ENCODE measurements around the gene STARD3. TPM values are rescaled to one million over a fixed set of nuclear protein-coding genes. Genes with fewer than 3 reads are reported as not detected.

The STARD3 gene
- total RNA-seq, 1 donor from 2014 or later, result 51.2 TPM

DNA sequence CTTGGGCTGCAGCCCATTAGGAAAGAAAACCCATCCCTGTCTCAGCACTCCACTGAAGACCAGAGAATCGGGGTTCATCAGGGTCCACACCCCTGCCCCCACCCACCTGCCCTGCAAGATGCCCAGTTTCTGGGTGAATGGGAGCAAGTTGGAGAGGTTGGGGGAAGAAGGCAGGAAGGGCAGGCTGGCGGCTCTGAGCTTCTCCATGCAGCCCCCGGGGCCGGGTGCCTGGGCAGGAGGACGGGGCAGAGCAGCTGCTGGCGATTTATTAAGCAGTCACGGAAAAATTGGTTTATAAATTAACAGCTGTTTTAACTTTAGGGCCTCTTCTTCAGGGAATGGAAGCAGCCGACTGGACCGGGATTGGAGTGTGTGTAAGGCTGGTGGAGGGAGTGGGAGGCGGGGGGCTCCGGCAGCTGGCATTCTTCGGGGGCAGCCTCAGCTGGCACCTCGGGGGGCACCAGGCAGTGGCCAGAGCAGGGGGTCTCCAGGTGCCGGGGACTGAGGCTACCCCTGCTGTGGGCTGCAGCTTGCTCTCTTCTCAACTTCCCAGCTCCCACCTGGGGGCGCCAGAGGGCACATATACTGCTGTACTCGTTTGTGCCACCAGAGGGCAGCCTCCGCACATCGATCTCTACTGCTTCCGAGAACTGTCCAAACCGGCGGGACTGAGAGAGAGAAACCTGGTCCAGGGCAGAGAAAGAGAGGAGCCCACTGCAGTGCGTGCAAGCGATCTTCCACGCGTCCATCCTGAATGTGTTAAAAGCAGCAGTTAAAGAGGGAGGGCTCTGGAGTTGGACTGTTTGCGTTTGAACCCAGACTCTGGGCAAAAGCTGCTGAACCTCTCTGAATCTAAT, 15.2 kb upstream of the STARD3 start:
- Histone ChIP-seq H3K4me3 (ENCODE audit: insufficient read depth, low read depth, low read length) (no peak overlapping the region), H2AFZ (ENCODE audit: low read depth, low read length) (peak overlapping the region; percentile 64), H3K9me3 (ENCODE audit: insufficient read depth, low read depth, low read length) (no peaks in the 10 kb centered on the region), H3K27me3 (ENCODE audit: insufficient read depth, low read length) (peaks cover 34% of the 10 kb centered on the region), H3K4me2 (ENCODE audit: low read length) (peak overlapping the region; percentile 71), H3K36me3 (ENCODE audit: insufficient read depth, low read length) (no peaks in the 10 kb centered on the region), H3K9ac (ENCODE audit: low read length) (no peak overlapping the region), H3K27ac (ENCODE audit: low read depth, low read length) (no peak overlapping the region), H4K20me1 (ENCODE audit: insufficient read depth, low read length) (no peaks in the 10 kb centered on the region), H3K79me2 (ENCODE audit: insufficient read depth, low read length) (no peaks in the 10 kb centered on the region), H3K4me1 (ENCODE audit: insufficient read depth, low read length) (peaks cover 12% of the 10 kb centered on the region)
- DNase-seq (ENCODE audit: low read depth), result peak; percentile 31
- Mint-ChIP-seq H3K4me3 (ENCODE audit: unreplicated experiment) (peak overlapping the region; percentile 47), H3K9me3 (ENCODE audit: unreplicated experiment) (no peaks in the 10 kb centered on the region), H3K36me3 (ENCODE audit: low read depth, unreplicated experiment) (no peaks in the 10 kb centered on the region), H3K27me3 (ENCODE audit: low read depth, unreplicated experiment) (peaks cover 77% of the 10 kb centered on the region), H3K27ac (ENCODE audit: unreplicated experiment) (no peak overlapping the region), H3K4me1 (ENCODE audit: low read depth, unreplicated experiment) (no peaks in the 10 kb centered on the region)
- TF ChIP-seq, protein P1, sequence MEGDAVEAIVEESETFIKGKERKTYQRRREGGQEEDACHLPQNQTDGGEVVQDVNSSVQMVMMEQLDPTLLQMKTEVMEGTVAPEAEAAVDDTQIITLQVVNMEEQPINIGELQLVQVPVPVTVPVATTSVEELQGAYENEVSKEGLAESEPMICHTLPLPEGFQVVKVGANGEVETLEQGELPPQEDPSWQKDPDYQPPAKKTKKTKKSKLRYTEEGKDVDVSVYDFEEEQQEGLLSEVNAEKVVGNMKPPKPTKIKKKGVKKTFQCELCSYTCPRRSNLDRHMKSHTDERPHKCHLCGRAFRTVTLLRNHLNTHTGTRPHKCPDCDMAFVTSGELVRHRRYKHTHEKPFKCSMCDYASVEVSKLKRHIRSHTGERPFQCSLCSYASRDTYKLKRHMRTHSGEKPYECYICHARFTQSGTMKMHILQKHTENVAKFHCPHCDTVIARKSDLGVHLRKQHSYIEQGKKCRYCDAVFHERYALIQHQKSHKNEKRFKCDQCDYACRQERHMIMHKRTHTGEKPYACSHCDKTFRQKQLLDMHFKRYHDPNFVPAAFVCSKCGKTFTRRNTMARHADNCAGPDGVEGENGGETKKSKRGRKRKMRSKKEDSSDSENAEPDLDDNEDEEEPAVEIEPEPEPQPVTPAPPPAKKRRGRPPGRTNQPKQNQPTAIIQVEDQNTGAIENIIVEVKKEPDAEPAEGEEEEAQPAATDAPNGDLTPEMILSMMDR (IDR thresholded peaks at IDR 0.05; ENCODE audit: insufficient read depth, low read depth, low read length), result peak; percentile 100
- TF ChIP-seq EZH2 (IDR thresholded peaks at IDR 0.05; ENCODE audit: insufficient read depth, low read length), result no peak
- no peak for FAIRE-seq

DNA sequence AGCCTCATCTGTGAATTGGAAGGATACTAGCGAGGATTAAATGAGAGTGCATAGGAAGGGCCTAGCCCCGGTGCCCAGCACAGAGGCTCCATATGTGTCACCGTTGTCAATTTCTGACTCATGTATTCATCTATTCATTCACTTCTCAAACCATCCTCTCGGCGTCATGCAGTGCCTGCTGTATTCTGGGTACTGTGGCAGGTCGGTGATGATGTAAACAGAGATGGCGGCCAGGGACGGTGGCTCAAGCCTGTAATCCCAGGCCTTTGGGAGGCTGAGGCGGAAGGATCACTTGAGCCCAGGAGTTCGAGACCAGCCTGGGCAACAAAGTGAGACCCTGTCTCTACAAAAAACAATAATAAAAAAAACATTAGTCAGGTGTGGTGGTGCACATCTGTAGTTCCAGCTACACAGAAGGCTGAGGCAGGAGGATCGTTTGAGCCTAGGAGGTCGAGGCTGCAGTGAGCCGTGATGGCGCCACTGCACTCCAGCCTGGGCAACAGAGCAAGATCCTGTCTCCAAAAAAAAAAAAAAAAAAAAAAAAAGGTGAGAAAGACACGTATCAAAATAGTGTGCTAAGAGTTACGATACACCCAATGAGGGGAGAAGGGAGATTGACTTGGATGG, 14.5 kb upstream of the STARD3 start:
- no peak for TF ChIP-seq EZH2 (IDR thresholded peaks at IDR 0.05; ENCODE audit: insufficient read depth, low read length)
- TF ChIP-seq, protein P1 (IDR thresholded peaks at IDR 0.05; ENCODE audit: insufficient read depth, low read depth, low read length), result no peak
- H2AFZ ChIP-seq (ENCODE audit: low read depth, low read length), result peak overlapping the region; percentile 64
- no peak overlapping the region for H3K27ac ChIP-seq (ENCODE audit: low read depth, low read length)
- no peaks in the 10 kb centered on the region for H3K4me1 Mint-ChIP-seq (ENCODE audit: low read depth, unreplicated experiment)
- H3K9me3 Mint-ChIP-seq (ENCODE audit: unreplicated experiment), result no peaks in the 10 kb centered on the region
- no peaks in the 10 kb centered on the region for H3K36me3 Mint-ChIP-seq (ENCODE audit: low read depth, unreplicated experiment)
- peaks cover 34% of the 10 kb centered on the region for H3K27me3 ChIP-seq (ENCODE audit: insufficient read depth, low read length)
- H3K9ac ChIP-seq (ENCODE audit: low read length), result no peak overlapping the region
- FAIRE-seq (no peak), DNase-seq (ENCODE audit: low read depth) (no peak)
- no peaks in the 10 kb centered on the region for H3K9me3 ChIP-seq (ENCODE audit: insufficient read depth, low read depth, low read length)
- no peak overlapping the region for H3K4me3 Mint-ChIP-seq (ENCODE audit: unreplicated experiment)
- no peaks in the 10 kb centered on the region for H3K36me3 ChIP-seq (ENCODE audit: insufficient read depth, low read length)
- no peak overlapping the region for H3K4me3 ChIP-seq (ENCODE audit: insufficient read depth, low read depth, low read length)
- peak overlapping the region; percentile 71 for H3K4me2 ChIP-seq (ENCODE audit: low read length)
- H3K27me3 Mint-ChIP-seq (ENCODE audit: low read depth, unreplicated experiment), result peaks cover 72% of the 10 kb centered on the region
- H3K79me2 ChIP-seq (ENCODE audit: insufficient read depth, low read length), result no peaks in the 10 kb centered on the region
- H3K4me1 ChIP-seq (ENCODE audit: insufficient read depth, low read length), result peaks cover 13% of the 10 kb centered on the region
- no peak overlapping the region for H3K27ac Mint-ChIP-seq (ENCODE audit: unreplicated experiment)
- no peaks in the 10 kb centered on the region for H4K20me1 ChIP-seq (ENCODE audit: insufficient read depth, low read length)
